Fibroblast of villous mesenchyme (primary cell): ENCODE results near the gene NOX1. TPM values are rescaled to one million over a fixed set of nuclear protein-coding genes. Genes with fewer than 3 reads are reported as not detected.

ENCODE experiments used
- DNase-seq: peaks from one replicate; pipeline ENCODE4 v3.0.0-alpha.2; 2010; ENCODE audit warnings: low read depth
- H3K4me3 ChIP-seq: 2 replicates; pipeline ENCODE4 v1.5.1; 2011; ENCODE audit warnings: low read depth, mild to moderate bottlenecking, low read length
- total RNA-seq: library from RNA; depleted of rRNA; stranded (reverse); fragments of >200 nt; gene quantifications from 2 replicates; pipeline ENCODE4 v1.2.3, GENCODE V29; 2012
- TF ChIP-seq, protein P1 (sequence below): IDR thresholded peaks from 2 replicates; pipeline ENCODE4 v1.5.1; 2012; ENCODE audit warnings: low read depth, mild to moderate bottlenecking, low read length; ENCODE audit not compliant: insufficient read depth

NOX1 gene
- total RNA-seq, 1 donor: under 0.01 TPM

DNA sequence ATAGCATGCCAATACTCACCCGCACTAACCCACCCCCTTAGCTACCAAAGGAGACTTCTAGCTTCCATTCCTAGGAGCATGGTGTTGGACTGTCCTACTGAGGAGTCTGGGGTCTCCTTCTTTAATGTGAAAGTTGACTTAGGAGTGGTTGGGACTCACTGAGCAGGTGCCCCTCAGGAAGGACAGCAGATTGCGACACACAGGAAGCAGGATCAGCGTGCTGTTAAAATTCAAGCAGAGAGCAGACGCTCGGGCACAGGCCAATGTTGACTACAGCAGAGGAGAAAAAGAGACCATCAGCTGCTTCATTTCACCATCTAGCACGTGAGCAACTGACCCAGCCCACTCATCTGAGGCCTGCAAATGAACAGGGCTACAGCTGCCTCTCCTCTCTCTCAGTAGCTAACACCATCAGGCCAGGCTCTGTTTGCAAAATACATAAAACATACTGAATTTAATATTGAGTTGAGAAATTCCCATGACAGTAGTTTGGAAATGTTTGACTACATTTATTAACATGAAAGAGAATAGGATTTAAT is 10.8 kb downstream of the NOX1 start:
- TF ChIP-seq, protein P1, sequence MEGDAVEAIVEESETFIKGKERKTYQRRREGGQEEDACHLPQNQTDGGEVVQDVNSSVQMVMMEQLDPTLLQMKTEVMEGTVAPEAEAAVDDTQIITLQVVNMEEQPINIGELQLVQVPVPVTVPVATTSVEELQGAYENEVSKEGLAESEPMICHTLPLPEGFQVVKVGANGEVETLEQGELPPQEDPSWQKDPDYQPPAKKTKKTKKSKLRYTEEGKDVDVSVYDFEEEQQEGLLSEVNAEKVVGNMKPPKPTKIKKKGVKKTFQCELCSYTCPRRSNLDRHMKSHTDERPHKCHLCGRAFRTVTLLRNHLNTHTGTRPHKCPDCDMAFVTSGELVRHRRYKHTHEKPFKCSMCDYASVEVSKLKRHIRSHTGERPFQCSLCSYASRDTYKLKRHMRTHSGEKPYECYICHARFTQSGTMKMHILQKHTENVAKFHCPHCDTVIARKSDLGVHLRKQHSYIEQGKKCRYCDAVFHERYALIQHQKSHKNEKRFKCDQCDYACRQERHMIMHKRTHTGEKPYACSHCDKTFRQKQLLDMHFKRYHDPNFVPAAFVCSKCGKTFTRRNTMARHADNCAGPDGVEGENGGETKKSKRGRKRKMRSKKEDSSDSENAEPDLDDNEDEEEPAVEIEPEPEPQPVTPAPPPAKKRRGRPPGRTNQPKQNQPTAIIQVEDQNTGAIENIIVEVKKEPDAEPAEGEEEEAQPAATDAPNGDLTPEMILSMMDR: no peak
- peak; percentile 39 for DNase-seq

DNA sequence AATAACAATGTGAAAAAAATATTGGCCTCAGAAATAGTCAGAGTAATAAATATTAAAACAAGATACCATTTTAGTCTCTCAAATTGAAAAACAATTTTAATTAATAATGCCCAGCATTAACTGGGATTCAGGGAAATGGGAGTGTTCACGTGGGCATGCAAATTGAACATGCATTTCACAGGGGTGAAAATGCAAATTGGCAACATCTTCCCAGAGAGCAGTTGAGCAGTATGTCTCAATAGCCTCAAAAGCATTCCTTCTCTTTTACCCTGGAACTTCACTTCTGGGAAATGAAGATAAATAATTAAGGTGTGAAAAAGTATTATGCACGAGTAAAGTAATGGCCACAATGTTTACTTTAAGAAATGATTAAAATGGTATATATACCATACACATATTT is 21.3 kb downstream of the NOX1 start:
- no peak for DNase-seq
- TF ChIP-seq, protein P1: no peak

More for the DNA sequence above, 10.8 kb downstream of the NOX1 start:
- no peak overlapping the region for H3K4me3 ChIP-seq

DNA sequence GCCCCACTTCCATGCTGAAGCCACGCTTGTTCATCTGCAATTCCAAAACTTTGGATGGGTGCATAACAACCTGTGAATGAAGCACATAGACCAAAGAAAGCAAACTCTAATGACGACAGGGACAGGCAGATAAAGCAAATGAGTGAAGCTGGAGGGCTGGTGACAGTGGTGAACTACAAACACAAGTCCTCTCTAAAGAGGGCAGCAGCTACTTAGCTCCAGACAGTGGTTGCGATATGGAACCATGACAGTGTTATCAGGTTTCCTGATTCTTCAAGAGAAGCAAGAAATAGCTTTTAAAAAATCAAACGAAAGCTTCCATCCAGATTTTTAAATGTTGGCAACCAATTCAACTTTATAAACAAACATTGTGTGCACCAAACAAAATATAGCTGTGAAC is 23.8 kb downstream of the NOX1 start:
- TF ChIP-seq, protein P1: no peak
- H3K4me3 ChIP-seq: no peak overlapping the region
- DNase-seq: no peak

More for the DNA sequence above, 21.3 kb downstream of the NOX1 start:
- no peak overlapping the region for H3K4me3 ChIP-seq

DNA sequence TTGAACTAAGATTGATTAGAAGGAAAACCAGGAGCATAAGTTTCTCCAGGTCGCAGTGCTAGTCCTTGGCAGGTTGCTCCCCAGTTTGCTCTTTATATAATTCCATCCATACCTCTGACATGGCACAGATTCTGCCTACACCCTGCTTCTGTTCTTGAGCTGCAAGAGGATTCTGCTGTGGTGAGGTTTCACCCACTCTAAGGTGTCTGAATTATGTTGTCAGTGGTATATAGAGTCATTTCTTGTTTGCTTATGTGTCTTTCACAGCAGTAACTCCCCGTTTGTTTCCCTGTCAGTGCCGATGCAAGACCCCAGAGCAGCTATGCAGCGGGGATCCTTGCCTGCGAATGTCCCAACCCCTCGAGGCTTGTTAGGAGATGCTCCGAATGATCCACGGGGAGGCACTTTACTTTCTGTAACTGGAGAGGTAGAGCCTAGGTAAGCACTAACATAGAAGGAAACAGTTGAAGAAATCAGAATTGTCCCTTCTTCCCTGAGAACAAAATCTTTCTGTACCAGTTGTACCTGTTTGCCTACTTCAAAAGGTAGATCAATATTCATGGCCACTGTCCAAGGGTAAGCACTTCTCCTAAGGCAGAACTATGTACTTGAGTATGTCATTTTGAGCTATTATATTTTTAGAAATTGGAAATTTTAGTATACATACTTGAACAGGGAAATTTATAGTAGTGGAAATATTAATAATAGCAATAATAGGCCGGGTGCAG is 42.8 kb downstream of the NOX1 start:
- DNase-seq: no peak
- no peak overlapping the region for H3K4me3 ChIP-seq
- TF ChIP-seq, protein P1: no peak

DNA sequence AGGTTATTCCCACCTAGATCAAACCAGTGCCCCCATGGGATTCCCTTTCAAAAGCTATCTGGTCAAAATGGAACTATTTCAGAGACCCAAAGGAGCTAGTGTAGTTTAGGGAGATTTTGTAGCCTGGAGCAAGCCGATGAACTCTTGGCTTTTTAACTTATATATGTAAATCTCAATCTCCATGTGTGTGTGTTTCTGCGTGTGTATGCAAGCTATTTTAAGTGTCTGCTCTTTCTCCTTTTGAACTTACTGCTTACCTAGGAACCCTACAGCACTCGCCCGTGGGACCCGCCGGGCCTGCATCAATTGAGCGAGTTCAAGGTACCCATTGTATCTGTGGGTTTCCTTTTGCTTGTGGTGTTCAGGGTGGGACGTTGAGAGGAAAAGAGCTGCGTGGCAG is 43.6 kb downstream of the NOX1 start:
- TF ChIP-seq, protein P1: no peak
- no peak overlapping the region for H3K4me3 ChIP-seq
- DNase-seq: no peak

DNA sequence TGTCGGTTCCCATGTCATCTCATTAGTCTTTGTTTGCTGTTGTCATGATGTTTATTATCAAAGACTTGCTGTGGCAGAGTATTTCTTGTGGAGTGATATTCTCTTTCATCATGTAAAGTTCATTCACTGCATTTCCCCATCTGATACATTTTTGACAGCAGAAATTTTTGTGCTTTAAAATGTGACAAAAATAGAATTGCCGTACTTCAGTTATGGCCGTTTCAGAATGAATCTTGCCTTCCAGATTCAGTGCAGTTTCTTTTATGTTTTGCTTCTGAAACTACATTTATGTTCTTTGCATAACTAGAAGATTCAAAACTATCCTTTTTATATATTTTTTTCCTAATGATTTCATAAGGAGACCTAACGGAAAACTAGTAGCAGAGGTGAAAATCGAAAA is 44.0 kb downstream of the NOX1 start:
- H3K4me3 ChIP-seq: no peak overlapping the region
- DNase-seq: no peak
- TF ChIP-seq, protein P1: no peak
